Upper lobe of left lung (tissue), 6 donors: Measurements from ENCODE around the gene BIVM. TPM values are rescaled to one million over a fixed set of nuclear protein-coding genes. Genes with fewer than 3 reads are reported as not detected.

Experiments
- ATAC-seq, 2 donors: fragments of 200-7000 bp; cut with Tn5 transposase; one replicate each; pipeline ENCODE4 v1.9.1; 2022; ENCODE audit warnings: mild to moderate bottlenecking in 2 of 2, moderate library complexity in 2 of 2; ENCODE audit not compliant: low FRiP score in 2 of 2
- DNase-seq, 2 donors: peaks; one replicate each; pipeline ENCODE4 v3.0.0-alpha.2; 2019 to 2020
- H3K27ac ChIP-seq, 4 donors: fragments of 200-600 bp; sonication (generic); one replicate each; pipeline ENCODE4 v1.5.1; 2016 to 2019
- H3K27me3 ChIP-seq, 4 donors: fragments of 200-600 bp; sonication (generic); one replicate each; pipeline ENCODE4 v1.5.1; 2017 to 2019
- H3K36me3 ChIP-seq, 4 donors: fragments of 200-600 bp; sonication (generic); one replicate each; pipeline ENCODE4 v1.5.1; 2016 to 2019
- H3K4me1 ChIP-seq, 4 donors: fragments of 200-600 bp; sonication (generic); one replicate each; pipeline ENCODE4 v1.5.1; 2018 to 2019
- H3K4me3 ChIP-seq, 4 donors: fragments of 200-600 bp; sonication (generic); one replicate each; pipeline ENCODE4 v1.5.1; 2017 to 2019; ENCODE audit warnings: mild to moderate bottlenecking in 2 of 4, moderate library complexity in 1 of 4
- H3K9me3 ChIP-seq, 4 donors: fragments of 200-600 bp; sonication (generic); one replicate each; pipeline ENCODE4 v1.5.1; 2018 to 2019
- CTCF ChIP-seq, 6 experiments: fragments of 450-650 bp in 4 of 6; fragments of 200-600 bp in 2 of 6; sonication (generic) in 2 of 6; IDR thresholded peaks; one replicate each; pipeline ENCODE4 v1.5.1; 2016 to 2019; ENCODE audit warnings: antibody characterized with exemption in 6 of 6
- EP300 ChIP-seq, 4 donors: sonication (generic); formaldehyde crosslinking; IDR thresholded peaks; one replicate each; pipeline ENCODE4 v1.5.1; 2017; ENCODE audit warnings: antibody characterized with exemption in 4 of 4, control low read depth in 2 of 4
- POLR2A ChIP-seq, 4 donors: fragments of 450-650 bp; IDR thresholded peaks; one replicate each; pipeline ENCODE4 v1.5.1; 2016 to 2017; ENCODE audit warnings: antibody characterized with exemption in 4 of 4, mild to moderate bottlenecking in 2 of 4
- POLR2AphosphoS5 ChIP-seq, 2 donors: sonication (generic); formaldehyde crosslinking; IDR thresholded peaks; one replicate each; pipeline ENCODE4 v1.5.1; 2017; ENCODE audit warnings: antibody characterized with exemption in 2 of 2
- WGBS, 2 donors: methylation state at CpG; one replicate each; pipeline ENCODE4 v1.1.5; 2017 to 2018; 5-methylcytosine and 5-hydroxymethylcytosine counted together
- total RNA-seq, 6 donors: library from RNA; depleted of rRNA in 4 of 6; stranded (reverse); fragments of >200 nt in 4 of 6; gene quantifications; one replicate each; pipeline versions ENCODE4 v1.1.0 to v1.2.1, GENCODE V29; 2016 to 2021
- donor health status: DM: no; HTN: no; CAD: no; lungs with moderate emphysema.
- donor health status: DM: no; HTN: yes; CAD: no; lungs with severe emphysema.

The BIVM gene, protein sequence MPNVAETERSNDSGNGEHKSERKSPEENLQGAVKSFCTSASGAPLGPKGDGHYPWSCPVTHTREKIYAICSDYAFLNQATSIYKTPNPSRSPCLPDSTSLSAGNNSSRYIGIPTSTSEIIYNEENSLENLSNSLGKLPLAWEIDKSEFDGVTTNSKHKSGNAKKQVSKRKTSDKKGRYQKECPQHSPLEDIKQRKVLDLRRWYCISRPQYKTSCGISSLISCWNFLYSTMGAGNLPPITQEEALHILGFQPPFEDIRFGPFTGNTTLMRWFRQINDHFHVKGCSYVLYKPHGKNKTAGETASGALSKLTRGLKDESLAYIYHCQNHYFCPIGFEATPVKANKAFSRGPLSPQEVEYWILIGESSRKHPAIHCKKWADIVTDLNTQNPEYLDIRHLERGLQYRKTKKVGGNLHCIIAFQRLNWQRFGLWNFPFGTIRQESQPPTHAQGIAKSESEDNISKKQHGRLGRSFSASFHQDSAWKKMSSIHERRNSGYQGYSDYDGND
- 10 to 100 TPM in 5 of 6 donors, 1 to 10 TPM in 1; 7.1 to 45.1 (median 15.6) TPM for total RNA-seq

DNA sequence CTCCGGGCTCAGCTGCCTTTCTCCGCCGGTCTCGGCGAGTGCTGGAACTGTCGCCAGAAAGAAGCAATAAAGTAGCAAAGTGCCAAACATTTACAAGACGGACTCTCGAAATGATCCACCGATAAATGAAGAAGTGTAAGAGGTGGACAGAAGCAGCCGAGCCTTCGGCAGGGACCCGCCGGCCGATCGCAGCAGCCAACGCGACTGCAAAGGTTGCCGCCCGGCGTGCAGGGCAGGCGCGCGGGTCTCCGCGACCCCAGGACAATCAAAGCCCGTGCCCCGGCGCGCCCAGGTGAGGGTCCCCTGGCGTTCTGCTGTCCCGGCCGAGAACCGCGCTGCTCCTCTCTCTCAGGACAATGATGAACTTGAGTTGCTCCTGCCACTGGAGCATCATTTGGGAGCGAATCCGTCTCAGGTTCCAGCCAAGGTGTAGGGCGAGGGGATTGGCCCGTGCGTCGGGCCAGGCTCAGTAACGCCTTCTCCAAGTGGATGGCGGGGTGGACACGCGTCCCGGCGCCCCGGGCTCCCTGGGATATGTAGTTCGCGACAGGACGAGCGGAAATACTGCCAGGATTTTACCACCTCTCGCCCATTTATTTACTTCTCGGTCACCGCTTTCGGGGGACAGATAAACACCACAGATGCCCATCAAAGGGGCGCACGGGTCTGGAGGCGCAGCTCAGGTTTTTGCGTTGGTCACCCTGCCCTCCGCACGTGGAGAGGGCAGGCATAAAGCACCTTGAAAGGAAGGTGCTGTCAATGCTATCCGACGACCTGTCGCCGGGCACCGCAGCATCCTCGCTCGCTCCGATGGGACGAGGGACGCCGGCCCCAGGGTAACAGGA, at the start of gene BIVM, which contains the start of gene POGLUT2:
TSS of gene BIVM (plus strand) at position 539 of the 845 bp plus-strand sequence. CDS start 8,149 bp downstream, outside the sequence.
TSS of gene POGLUT2 (minus strand) at position 396 of the 845 bp plus-strand sequence. CDS start at position 90, 306 bp downstream.
- Histone ChIP-seq H3K9me3 (no peaks in the 10 kb centered on the region), H3K27me3 (peaks cover 0 to 6% (median 0%) of the 10 kb centered on the region in 4 donors), H3K27ac (peak within 1 kb of the TSS; percentile 75 to 90 (median 81)), H3K4me3 (peak within 1 kb of the TSS; percentile 72 to 90 (median 79)), H3K4me1 (peaks cover 19 to 38% (median 23%) of the 10 kb centered on the region in 4 donors), H3K36me3 (no peaks in the 10 kb centered on the region)
- TF ChIP-seq CTCF (IDR thresholded peaks at IDR 0.05), result no peak
- peak in 1 of 4 donors; percentile 21 for TF ChIP-seq POLR2A (IDR thresholded peaks at IDR 0.05)
- no peak for TF ChIP-seq EP300 (IDR thresholded peaks at IDR 0.05)
- peak in 1 of 2 donors; percentile 13 for TF ChIP-seq POLR2AphosphoS5 (IDR thresholded peaks at IDR 0.05)
- ATAC-seq (peak; percentile 95 to 96), DNase-seq (peak; percentile 91 to 95)
- 1% methylated on average over 46 to 67 of the region's 72 CpGs for WGBS, 2 donors

DNA sequence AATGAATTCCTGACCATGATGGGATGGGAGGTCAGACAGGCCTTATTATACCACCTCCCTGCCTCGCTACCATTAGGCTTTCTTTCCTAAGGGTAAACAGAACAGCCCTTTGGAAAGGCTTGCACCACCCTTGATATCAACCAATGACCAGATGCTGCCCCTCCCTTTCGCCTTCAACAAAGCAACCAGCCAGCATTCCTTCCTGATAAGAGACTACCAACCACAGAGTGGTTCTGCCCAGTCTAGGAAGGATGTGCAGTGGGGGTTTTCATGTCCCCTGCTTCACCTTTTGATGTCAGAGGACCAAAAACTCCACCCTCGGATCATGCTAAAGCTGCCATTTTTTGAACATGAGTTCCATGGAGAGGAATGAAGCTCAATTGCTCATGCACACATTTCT, 47.0 kb upstream of the BIVM start:
- DNase-seq (no peak), ATAC-seq (no peak)
- Histone ChIP-seq H3K4me1 (no peaks in the 10 kb centered on the region), H3K27ac (no peak overlapping the region), H3K36me3 (no peaks in the 10 kb centered on the region), H3K27me3 (no peaks in the 10 kb centered on the region), H3K4me3 (no peak overlapping the region), H3K9me3 (no peaks in the 10 kb centered on the region)
- 91 to 94% methylated on average over 3 of the region's 3 CpGs for WGBS, 2 donors
- no peak for TF ChIP-seq POLR2A (IDR thresholded peaks at IDR 0.05)
- TF ChIP-seq CTCF (IDR thresholded peaks at IDR 0.05), result no peak
- no peak for TF ChIP-seq POLR2AphosphoS5 (IDR thresholded peaks at IDR 0.05)
- no peak for TF ChIP-seq EP300 (IDR thresholded peaks at IDR 0.05)

- 85 to 86% methylated on average over 1 of the region's 1 CpG for WGBS, 2 donors
- Histone ChIP-seq H3K36me3 (no peaks in the 10 kb centered on the region), H3K4me1 (no peaks in the 10 kb centered on the region), H3K27me3 (no peaks in the 10 kb centered on the region), H3K9me3 (no peaks in the 10 kb centered on the region), H3K4me3 (no peak overlapping the region), H3K27ac (no peak overlapping the region)
- ATAC-seq, result no peak
- DNase-seq, result no peak
- TF ChIP-seq CTCF (IDR thresholded peaks at IDR 0.05), result no peak
- no peak for TF ChIP-seq EP300 (IDR thresholded peaks at IDR 0.05)
- TF ChIP-seq POLR2AphosphoS5 (IDR thresholded peaks at IDR 0.05), result no peak
- no peak for TF ChIP-seq POLR2A (IDR thresholded peaks at IDR 0.05)
These were observed 41.9 kb upstream of the BIVM start for GRCh38 chr13:102757006-102757405.

DNA sequence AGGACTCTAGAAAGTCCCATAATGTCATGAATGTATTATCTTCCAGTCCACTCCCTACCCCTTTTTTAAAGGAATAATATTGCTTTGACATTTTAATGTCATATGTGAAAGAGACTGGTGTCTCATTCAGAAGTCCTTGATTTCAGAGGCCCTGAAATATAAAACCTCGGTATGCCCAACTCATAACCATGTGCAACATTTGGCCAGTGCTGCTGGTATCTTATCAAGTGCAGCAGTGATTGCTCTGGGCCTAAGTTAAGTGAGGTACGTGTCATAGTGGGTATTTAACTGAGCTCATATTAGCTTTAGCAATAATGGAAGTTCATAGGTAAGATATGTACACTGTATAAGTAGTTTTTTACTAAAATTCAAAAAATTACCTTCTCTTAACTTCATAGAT, 40.1 kb upstream of the BIVM start:
- TF ChIP-seq POLR2AphosphoS5 (IDR thresholded peaks at IDR 0.05) (no peak), CTCF (IDR thresholded peaks at IDR 0.05) (no peak), EP300 (IDR thresholded peaks at IDR 0.05) (no peak), POLR2A (IDR thresholded peaks at IDR 0.05) (no peak)
- WGBS, 2 donors, result 89 to 93% methylated on average over 2 of the region's 2 CpGs

More for the DNA sequence above, 40.1 kb upstream of the BIVM start:
- Histone ChIP-seq H3K9me3 (no peaks in the 10 kb centered on the region), H3K27me3 (no peaks in the 10 kb centered on the region), H3K4me1 (no peaks in the 10 kb centered on the region), H3K4me3 (no peak overlapping the region), H3K36me3 (no peaks in the 10 kb centered on the region), H3K27ac (no peak overlapping the region)
- DNase-seq (no peak), ATAC-seq (no peak)
